Activated T-cell treated with anti-CD3 and anti-CD28 coated beads, Interleukin-2, amount 50 U/mL, for 72 hours (primary cell): ENCODE results near the gene GMPR2. TPM values are rescaled to one million over a fixed set of nuclear protein-coding genes. Genes with fewer than 3 reads are reported as not detected.

ENCODE experiments used
- ATAC-seq, 2 donors: fragments of 150-1000 bp; cut with Tn5 transposase; replicated peaks in 1 of 2; 2 replicates each; pipeline ENCODE4 v1.10.0; 2021; ENCODE audit warnings: moderate library complexity in 2 of 2, mild to moderate bottlenecking in 1 of 2
- DNase-seq, 2 donors: peaks; one replicate each; pipeline ENCODE4 v3.0.0; 2021 to 2022; ENCODE audit warnings: mixed read lengths in 1 of 2
- H3K27ac Mint-ChIP-seq: one replicate; pipeline ENCODE4 v1.8.0; 2022; ENCODE audit warnings: mild to moderate bottlenecking, moderate library complexity, mixed read lengths
- H3K27me3 Mint-ChIP-seq: one replicate; pipeline ENCODE4 v1.8.0; 2022; ENCODE audit warnings: low read depth, mixed read lengths
- H3K36me3 Mint-ChIP-seq, 2 donors: one replicate each; pipeline ENCODE4 v1.8.0; 2022; ENCODE audit warnings: mixed read lengths in 2 of 2, mild to moderate bottlenecking in 1 of 2; ENCODE audit not compliant: insufficient read depth in 2 of 2
- H3K4me1 Mint-ChIP-seq: one replicate; pipeline ENCODE4 v1.8.0; 2022; ENCODE audit warnings: low read depth, mixed read lengths
- H3K4me3 Mint-ChIP-seq, 2 donors: one replicate each; pipeline ENCODE4 v1.8.0; 2022; ENCODE audit warnings: mild to moderate bottlenecking in 2 of 2, mixed read lengths in 2 of 2, moderate library complexity in 2 of 2
- H3K9me3 Mint-ChIP-seq, 2 donors: one replicate each; pipeline ENCODE4 v1.8.0; 2022; ENCODE audit warnings: mixed read lengths in 2 of 2
- total RNA-seq, 2 donors: library from RNA; stranded (reverse); gene quantifications; one replicate each; pipeline ENCODE4 v1.2.3, GENCODE V29; 2022

Gene GMPR2
- total RNA-seq, 2 donors from 2014 or later = 67.5 to 75.5 TPM

GRCh38 chr14:24254630-24255392 lies 22.1 kb downstream of the GMPR2 start:
- peaks cover 12% of the 10 kb centered on the region for H3K4me1 Mint-ChIP-seq
- ATAC-seq (no peak), DNase-seq (no peak)
- no peak overlapping the region for H3K4me3 Mint-ChIP-seq
- no peak overlapping the region for H3K27ac Mint-ChIP-seq
- no peaks in the 10 kb centered on the region for H3K27me3 Mint-ChIP-seq
- H3K36me3 Mint-ChIP-seq = no peaks in the 10 kb centered on the region
- H3K9me3 Mint-ChIP-seq = no peaks in the 10 kb centered on the region

GRCh38 chr14:24255438-24255837 lies 22.7 kb downstream of the GMPR2 start:
- H3K27ac Mint-ChIP-seq = no peak overlapping the region
- no peak for ATAC-seq
- no peaks in the 10 kb centered on the region for H3K36me3 Mint-ChIP-seq
- no peaks in the 10 kb centered on the region for H3K27me3 Mint-ChIP-seq
- no peaks in the 10 kb centered on the region for H3K9me3 Mint-ChIP-seq
- H3K4me3 Mint-ChIP-seq = no peak overlapping the region
- no peak for DNase-seq
- H3K4me1 Mint-ChIP-seq = peaks cover 6% of the 10 kb centered on the region

GRCh38 chr14:24255931-24256711 lies 23.4 kb downstream of the GMPR2 start:
- no peaks in the 10 kb centered on the region for H3K36me3 Mint-ChIP-seq
- no peak for ATAC-seq
- H3K4me1 Mint-ChIP-seq = no peaks in the 10 kb centered on the region

GRCh38 chr14:24256960-24257359 lies 24.2 kb downstream of the GMPR2 start:
- no peaks in the 10 kb centered on the region for H3K4me1 Mint-ChIP-seq
- no peak overlapping the region for H3K27ac Mint-ChIP-seq
- H3K9me3 Mint-ChIP-seq = no peaks in the 10 kb centered on the region
- no peak overlapping the region for H3K4me3 Mint-ChIP-seq
- H3K36me3 Mint-ChIP-seq = no peaks in the 10 kb centered on the region
- no peaks in the 10 kb centered on the region for H3K27me3 Mint-ChIP-seq
- DNase-seq = no peak
- no peak for ATAC-seq

More at GRCh38 chr14:24255931-24256711, 23.4 kb downstream of the GMPR2 start:
- no peak overlapping the region for H3K4me3 Mint-ChIP-seq
- no peaks in the 10 kb centered on the region for H3K9me3 Mint-ChIP-seq
- no peak overlapping the region for H3K27ac Mint-ChIP-seq
- DNase-seq = no peak
- no peaks in the 10 kb centered on the region for H3K27me3 Mint-ChIP-seq

- no peak for ATAC-seq
- Mint-ChIP-seq H3K36me3 (no peaks in the 10 kb centered on the region), H3K27me3 (no peaks in the 10 kb centered on the region), H3K4me1 (no peaks in the 10 kb centered on the region), H3K4me3 (no peak overlapping the region), H3K27ac (no peak overlapping the region), H3K9me3 (no peaks in the 10 kb centered on the region)
- DNase-seq = no peak
Measured at GRCh38 chr14:24258119-24258518, 25.4 kb downstream of the GMPR2 start.

- H3K27me3 Mint-ChIP-seq = no peaks in the 10 kb centered on the region
- H3K9me3 Mint-ChIP-seq = no peaks in the 10 kb centered on the region
- ATAC-seq (no peak), DNase-seq (no peak)
- H3K4me3 Mint-ChIP-seq = no peak overlapping the region
- no peak overlapping the region for H3K27ac Mint-ChIP-seq
- H3K4me1 Mint-ChIP-seq = no peaks in the 10 kb centered on the region
- no peaks in the 10 kb centered on the region for H3K36me3 Mint-ChIP-seq
Measured at GRCh38 chr14:24258548-24259265, 26.0 kb downstream of the GMPR2 start.

GRCh38 chr14:24259282-24260025 lies 26.7 kb downstream of the GMPR2 start:
- H3K4me1 Mint-ChIP-seq = no peaks in the 10 kb centered on the region
- DNase-seq (no peak), ATAC-seq (no peak)
- no peaks in the 10 kb centered on the region for H3K9me3 Mint-ChIP-seq
- H3K27ac Mint-ChIP-seq = no peak overlapping the region
- no peak overlapping the region for H3K4me3 Mint-ChIP-seq
- H3K27me3 Mint-ChIP-seq = no peaks in the 10 kb centered on the region
- no peaks in the 10 kb centered on the region for H3K36me3 Mint-ChIP-seq

GRCh38 chr14:24260026-24260779 lies 27.5 kb downstream of the GMPR2 start:
- Mint-ChIP-seq H3K4me1 (no peaks in the 10 kb centered on the region), H3K36me3 (no peaks in the 10 kb centered on the region), H3K9me3 (no peaks in the 10 kb centered on the region), H3K4me3 (no peak overlapping the region), H3K27ac (no peak overlapping the region), H3K27me3 (no peaks in the 10 kb centered on the region)
- ATAC-seq (no peak), DNase-seq (no peak)

- H3K36me3 Mint-ChIP-seq = no peaks in the 10 kb centered on the region
- H3K4me1 Mint-ChIP-seq = no peaks in the 10 kb centered on the region
- ATAC-seq (no peak), DNase-seq (no peak)
- no peak overlapping the region for H3K4me3 Mint-ChIP-seq
- no peaks in the 10 kb centered on the region for H3K27me3 Mint-ChIP-seq
- H3K27ac Mint-ChIP-seq = no peak overlapping the region
- no peaks in the 10 kb centered on the region for H3K9me3 Mint-ChIP-seq
Measured at GRCh38 chr14:24260780-24261157, 28.0 kb downstream of the GMPR2 start.

- H3K4me1 Mint-ChIP-seq = no peaks in the 10 kb centered on the region
- no peak for DNase-seq
- no peaks in the 10 kb centered on the region for H3K9me3 Mint-ChIP-seq
- H3K27me3 Mint-ChIP-seq = no peaks in the 10 kb centered on the region
- H3K36me3 Mint-ChIP-seq = no peaks in the 10 kb centered on the region
- no peak for ATAC-seq
- H3K4me3 Mint-ChIP-seq = no peak overlapping the region
- no peak overlapping the region for H3K27ac Mint-ChIP-seq
Measured at GRCh38 chr14:24261256-24261968, 28.7 kb downstream of the GMPR2 start.

GRCh38 chr14:24261969-24262327 lies 29.2 kb downstream of the GMPR2 start:
- no peaks in the 10 kb centered on the region for H3K27me3 Mint-ChIP-seq
- DNase-seq = no peak
- H3K9me3 Mint-ChIP-seq = no peaks in the 10 kb centered on the region
- H3K27ac Mint-ChIP-seq = no peak overlapping the region
- ATAC-seq = no peak
- H3K36me3 Mint-ChIP-seq = peaks cover under 1 to 2% of the 10 kb centered on the region in 2 donors
- H3K4me3 Mint-ChIP-seq = no peak overlapping the region
- no peaks in the 10 kb centered on the region for H3K4me1 Mint-ChIP-seq
